HepG2 (cell line): ENCODE measurements around the gene MFAP3L. TPM values are rescaled to one million over a fixed set of nuclear protein-coding genes. Genes with fewer than 3 reads are reported as not detected.

Source experiments
- ARNT2 ChIP-seq: sonication (generic); formaldehyde crosslinking; IDR thresholded peaks from 2 replicates; pipeline ENCODE4 v1.8.0; 2022; ENCODE audit warnings: mild to moderate bottlenecking, low read depth, missing genetic modification reagents, moderate library complexity
- CBX1 ChIP-seq: IDR thresholded peaks from one replicate; pipeline ENCODE4 v1.6.1; 2016; ENCODE audit warnings: antibody characterized with exemption, low read depth
- ELF3 ChIP-seq: IDR thresholded peaks from 2 replicates; pipeline ENCODE4 v1.6.1; 2016; ENCODE audit warnings: missing genetic modification reagents, missing compliant biosample characterization
- FOSL1 ChIP-seq: sonication (generic); formaldehyde crosslinking; IDR thresholded peaks from 2 replicates; pipeline ENCODE4 v1.9.0; 2021; ENCODE audit warnings: missing genetic modification reagents, borderline replicate concordance
- FOXP1 ChIP-seq, 2 experiments: fragments of 450-650 bp in 1 of 2; IDR thresholded peaks; 2 replicates each; pipeline ENCODE4 v1.6.1; 2017 to 2018; ENCODE audit warnings: antibody characterized with exemption in 1 of 2
- MAFG ChIP-seq: sonication (generic); formaldehyde crosslinking; IDR thresholded peaks from 2 replicates; pipeline ENCODE4 v1.5.1; 2020; ENCODE audit warnings: mild to moderate bottlenecking, missing genetic modification reagents
- NFKB2 ChIP-seq: sonication (generic); formaldehyde crosslinking; IDR thresholded peaks from 2 replicates; pipeline ENCODE4 v1.4.0; 2020; ENCODE audit warnings: missing genetic modification reagents, borderline replicate concordance
- POLR2AphosphoS5 ChIP-seq: IDR thresholded peaks from 2 replicates; pipeline ENCODE4 v1.6.1; 2012; ENCODE audit warnings: low read depth, low read length
- RBM39 ChIP-seq: fragments of 200-400 bp; formaldehyde crosslinking; IDR thresholded peaks from one replicate; pipeline ENCODE4 v1.6.1; 2018; ENCODE audit warnings: antibody characterized with exemption, mild to moderate bottlenecking, low read depth, low read length; ENCODE audit not compliant: poor library complexity, severe bottlenecking
- REST ChIP-seq, 2 experiments: IDR thresholded peaks; 2 replicates each; pipeline ENCODE4 v1.6.1; 2011 to 2012; ENCODE audit warnings: low read length in 2 of 2, borderline replicate concordance in 1 of 2, low read depth in 1 of 2, mild to moderate bottlenecking in 1 of 2, moderate library complexity in 1 of 2
- SMARCE1 ChIP-seq: fragments of 450-650 bp; IDR thresholded peaks from 2 replicates; pipeline ENCODE4 v1.6.1; 2017; ENCODE audit warnings: borderline replicate concordance
- SP4 ChIP-seq: sonication (generic); formaldehyde crosslinking; IDR thresholded peaks from 2 replicates; pipeline ENCODE4 v1.8.1; 2023; ENCODE audit warnings: mild to moderate bottlenecking, missing genetic modification reagents
- TBX2 ChIP-seq: sonication (generic); formaldehyde crosslinking; IDR thresholded peaks from 2 replicates; pipeline ENCODE4 v1.5.0; 2020; ENCODE audit warnings: missing genetic modification reagents, mild to moderate bottlenecking, borderline replicate concordance
- ZNF142 ChIP-seq: sonication (generic); formaldehyde crosslinking; IDR thresholded peaks from 2 replicates; pipeline ENCODE4 v1.4.0; 2020; ENCODE audit warnings: missing genetic modification reagents
- ZNF354B ChIP-seq: sonication (generic); formaldehyde crosslinking; IDR thresholded peaks from 2 replicates; pipeline ENCODE4 v1.8.0; 2022; ENCODE audit warnings: mild to moderate bottlenecking, missing genetic modification reagents
- ZNF510 ChIP-seq: sonication (generic); formaldehyde crosslinking; IDR thresholded peaks from 2 replicates; pipeline ENCODE4 v1.4.0; 2020; ENCODE audit warnings: low read depth, mild to moderate bottlenecking, missing genetic modification reagents
- ZNF550 ChIP-seq: sonication (generic); formaldehyde crosslinking; IDR thresholded peaks from 2 replicates; pipeline ENCODE4 v1.4.0; 2020; ENCODE audit warnings: mild to moderate bottlenecking, missing genetic modification reagents, borderline replicate concordance
- ZNF619 ChIP-seq: sonication (generic); formaldehyde crosslinking; IDR thresholded peaks from 2 replicates; pipeline ENCODE4 v1.4.0; 2020; ENCODE audit warnings: mild to moderate bottlenecking, missing genetic modification reagents
- ZNF850 ChIP-seq: sonication (generic); formaldehyde crosslinking; conservative IDR thresholded peaks from 2 replicates; pipeline ENCODE4 v1.9.0; 2021; ENCODE audit warnings: mild to moderate bottlenecking, missing genetic modification reagents
- ZNF891 ChIP-seq: sonication (generic); formaldehyde crosslinking; IDR thresholded peaks from 2 replicates; pipeline ENCODE4 v1.5.0; 2020; ENCODE audit warnings: mild to moderate bottlenecking, missing genetic modification reagents
- ZSCAN21 ChIP-seq: sonication (generic); formaldehyde crosslinking; IDR thresholded peaks from 2 replicates; pipeline ENCODE4 v1.8.0; 2022; ENCODE audit warnings: mild to moderate bottlenecking, missing genetic modification reagents, moderate library complexity, borderline replicate concordance
- polyA plus RNA-seq, 8 experiments: library from polyadenylated mRNA; depleted of rRNA in 3 of 8; stranded (reverse) in 7 of 8; unstranded in 1 of 8; fragments of >200 nt; fragmentation: Illumina TruSeq in 4 of 8; extraction: Trizol in 4 of 8; gene quantifications; 2 replicates each; pipeline versions ENCODE4 v1.2.1 to v1.2.3, GENCODE V29; 2011 to 2016; ENCODE audit warnings: low read depth in 4 of 8, missing spikeins in 1 of 8, mixed read lengths in 1 of 8; ENCODE audit not compliant: insufficient read depth in 1 of 8
- total RNA-seq, 5 experiments: library from RNA; depleted of rRNA; stranded (reverse); fragments of >200 nt; fragmentation: Illumina TruSeq; extraction: Trizol; gene quantifications; 2 replicates each; pipeline ENCODE4 v1.2.3, GENCODE V29; 2016; ENCODE audit warnings: low read depth in 1 of 5

The MFAP3L gene
- total and polyA plus RNA-seq, 2 of the 13 experiments (the other 11 are each of a cell fraction or from before 2014, with no cell fraction given) = 1.5 to 3.6 TPM

- peak; percentile 67; the same call in 1 of the 2 replicates for TF ChIP-seq ZNF142 (CRISPR knock-in tag)
- TF ChIP-seq ZNF510 (CRISPR knock-in tag) = peak; percentile 60; the same call in 1 of the 2 replicates
- peak; percentile 94 for TF ChIP-seq NFKB2 (CRISPR knock-in tag)
- TF ChIP-seq ARNT2 (CRISPR knock-in tag) = peak; percentile 93
- TF ChIP-seq FOSL1 = no peak
- TF ChIP-seq TBX2 (CRISPR knock-in tag) = peak; percentile 76; the same call in 1 of the 2 replicates
- no peak for TF ChIP-seq ZNF619 (CRISPR knock-in tag)
- TF ChIP-seq ZNF354B (CRISPR knock-in tag) = no peak
- TF ChIP-seq POLR2AphosphoS5 = no peak
- no peak for TF ChIP-seq ZNF550
- TF ChIP-seq RBM39 = no peak
- TF ChIP-seq FOXP1 (IDR thresholded peaks at IDR 0.05) = no peak
- TF ChIP-seq FOXP1 (CRISPR knock-in tag; IDR thresholded peaks at IDR 0.05) = 0 out of 2 replicates have a peak, but pooled peaks have one; percentile 13
- TF ChIP-seq SMARCE1 = no peak
- peak; percentile 67 for TF ChIP-seq ELF3 (CRISPR knock-in tag)
- peak; percentile 84; the same call in 1 of the 2 replicates for TF ChIP-seq ZSCAN21 (CRISPR knock-in tag)
- peak; percentile 88 for TF ChIP-seq ZNF891 (CRISPR knock-in tag)
- no peak for TF ChIP-seq MAFG (CRISPR knock-in tag)
- no peak for TF ChIP-seq REST (IDR thresholded peaks at IDR 0.05; ENCODE audit: borderline replicate concordance in 1 of 2, low read depth in 1 of 2, low read length in 2 of 2)
- no peak for TF ChIP-seq ZNF850 (CRISPR knock-in tag)
- no peak for TF ChIP-seq CBX1
- TF ChIP-seq SP4 = no peak; the same call in 1 of the 2 replicates
Measured at GRCh38 chr4:170027181-170027829, 1.1 kb upstream of the MFAP3L start (continued).
